Stimulated activated CD8-positive, alpha-beta memory T cell treated with anti-CD3 and anti-CD28 coated beads, Interleukin-7, amount 100 ng/mL, for 24 hours (primary cell): ENCODE data around the gene POLDIP2.

ENCODE experiments used
- DNase-seq: peaks from one replicate; pipeline ENCODE4 v3.0.0-alpha.2; 2020; ENCODE audit warnings: low read depth

Gene POLDIP2

DNA sequence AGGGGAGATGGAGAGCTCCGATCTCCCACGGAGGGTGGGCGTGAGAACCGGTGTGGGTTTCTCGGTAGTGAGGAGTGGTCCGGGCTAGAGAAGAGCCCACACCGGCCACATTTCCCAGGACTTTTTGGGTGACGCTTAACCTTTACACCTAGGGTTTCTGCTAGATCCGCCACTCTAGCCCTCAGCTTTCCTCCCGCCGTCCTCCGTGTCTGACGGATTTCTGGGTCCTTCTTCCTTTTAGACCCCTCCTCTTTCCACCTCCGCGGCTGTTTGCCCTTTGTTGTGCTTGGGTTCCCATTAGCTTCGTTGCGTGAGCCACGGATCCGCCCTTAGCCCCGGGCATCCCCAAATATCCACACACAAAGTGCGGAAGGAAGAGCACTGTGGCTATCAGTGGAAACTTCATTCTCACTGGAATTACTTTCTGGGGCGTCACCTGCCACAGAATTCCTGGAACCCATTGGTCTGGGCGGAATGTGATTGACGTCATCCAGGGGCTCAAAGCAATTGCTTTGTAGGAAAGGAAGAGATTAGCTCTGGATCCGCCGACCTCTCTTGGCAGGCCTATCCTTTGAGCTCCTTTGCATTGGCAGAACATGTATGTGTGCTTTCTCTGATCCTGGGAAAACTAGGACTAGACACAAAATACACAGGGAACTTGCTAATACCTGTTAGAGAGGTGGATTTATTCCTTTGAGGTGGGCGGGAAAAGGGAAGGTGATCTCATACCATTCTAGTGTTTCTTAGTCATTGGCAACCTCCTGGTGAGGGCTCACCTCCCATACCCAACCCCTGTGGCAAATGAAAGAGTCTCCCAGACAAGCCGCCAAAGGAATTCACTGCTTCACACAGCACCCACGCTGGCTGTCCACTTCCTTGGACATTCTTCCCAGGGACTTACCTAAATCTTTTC lies 21.1 kb downstream of the POLDIP2 start:
- no peak for DNase-seq

DNA sequence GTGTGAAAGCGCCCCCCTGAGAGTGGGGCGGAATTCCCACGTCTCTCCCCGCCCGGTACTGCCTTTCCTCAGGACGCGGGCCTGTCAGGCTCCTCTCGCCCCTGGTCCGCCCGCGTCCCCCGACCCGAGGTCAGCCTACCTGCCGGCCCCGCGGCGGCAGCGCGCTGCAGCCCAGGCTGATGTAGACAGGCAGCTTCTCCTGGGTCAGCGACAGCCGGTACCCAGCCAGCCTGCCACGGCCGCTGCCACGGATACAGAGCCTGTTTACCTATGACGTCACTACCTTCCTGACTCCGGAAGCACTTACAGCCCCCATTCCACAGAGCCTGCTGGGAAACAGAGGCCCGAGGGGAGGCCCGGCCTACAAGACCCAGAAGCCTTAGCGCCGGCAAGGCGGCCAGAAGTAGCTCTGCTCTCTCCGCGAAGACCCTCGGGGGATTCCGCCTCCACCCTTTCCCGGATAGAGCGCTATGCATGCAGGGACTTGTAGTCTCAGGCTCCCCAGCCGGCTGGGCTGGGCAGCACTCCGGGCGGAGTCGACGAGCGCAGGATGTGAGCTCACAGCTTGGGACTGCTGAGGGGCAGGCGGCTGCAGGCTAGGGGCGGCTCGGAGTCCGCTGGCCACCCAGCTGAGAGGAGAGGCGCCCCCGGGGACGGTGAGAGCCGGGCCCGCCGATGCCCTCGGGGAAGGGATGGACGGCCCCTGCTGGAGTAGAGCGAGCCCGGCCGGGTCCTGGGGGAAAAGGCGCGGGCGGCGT lies 21.9 kb downstream of the POLDIP2 start, which contains the start of the genes IFT20 and TNFAIP1:
Gene IFT20, minus strand, starts transcription at position 272 of the 758 bp plus-strand sequence. CDS start 3,487 bp downstream, outside the sequence.
Gene TNFAIP1, plus strand, starts transcription at position 561 of the 758 bp plus-strand sequence. CDS start 3,761 bp downstream, outside the sequence.
- DNase-seq: peak; percentile 90

DNA sequence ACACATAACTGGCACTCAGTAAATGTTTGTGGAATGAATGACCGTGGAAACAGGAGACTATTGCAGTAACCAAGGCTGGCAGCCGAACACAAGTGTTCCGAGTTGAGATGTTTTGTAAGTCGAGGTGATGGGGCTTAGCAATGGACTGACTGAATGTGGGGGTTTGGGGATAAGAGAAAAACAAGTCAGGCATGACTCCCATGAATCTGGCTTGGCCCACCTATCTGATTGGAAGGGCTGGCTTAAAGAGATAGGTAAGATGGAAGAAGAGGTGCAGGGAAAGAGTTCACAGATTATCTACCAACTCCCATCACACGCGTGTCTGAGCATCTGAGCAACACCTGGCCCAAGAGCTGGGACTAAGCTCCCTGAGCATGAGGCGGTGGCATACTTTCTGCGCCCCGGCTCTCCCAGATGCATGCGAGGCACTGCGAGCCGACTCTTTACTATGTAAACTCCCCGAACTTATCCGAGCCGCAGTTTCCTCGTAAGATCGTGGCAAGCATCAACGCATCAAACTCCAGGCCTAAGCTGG lies 22.6 kb downstream of the POLDIP2 start:
- DNase-seq: no peak

DNA sequence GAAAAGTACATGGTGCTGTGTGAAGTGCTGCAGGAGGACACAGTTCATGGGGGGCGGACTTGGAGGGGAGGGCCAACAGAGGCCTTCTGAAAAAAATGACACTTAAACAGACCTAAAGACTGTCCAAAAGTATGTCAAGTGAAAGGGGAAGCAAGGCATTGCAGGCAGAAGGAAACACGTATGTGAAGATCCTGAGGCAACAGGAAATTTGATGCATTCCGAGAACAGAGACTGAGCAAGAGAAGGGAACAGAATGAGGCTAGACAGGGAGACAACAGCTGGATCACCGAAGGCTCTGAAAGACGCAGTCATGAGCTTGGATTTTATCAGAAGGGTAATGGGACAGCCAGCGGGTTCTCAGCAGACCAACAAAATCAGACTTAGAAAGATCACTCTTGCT lies 23.2 kb downstream of the POLDIP2 start:
- DNase-seq: no peak

DNA sequence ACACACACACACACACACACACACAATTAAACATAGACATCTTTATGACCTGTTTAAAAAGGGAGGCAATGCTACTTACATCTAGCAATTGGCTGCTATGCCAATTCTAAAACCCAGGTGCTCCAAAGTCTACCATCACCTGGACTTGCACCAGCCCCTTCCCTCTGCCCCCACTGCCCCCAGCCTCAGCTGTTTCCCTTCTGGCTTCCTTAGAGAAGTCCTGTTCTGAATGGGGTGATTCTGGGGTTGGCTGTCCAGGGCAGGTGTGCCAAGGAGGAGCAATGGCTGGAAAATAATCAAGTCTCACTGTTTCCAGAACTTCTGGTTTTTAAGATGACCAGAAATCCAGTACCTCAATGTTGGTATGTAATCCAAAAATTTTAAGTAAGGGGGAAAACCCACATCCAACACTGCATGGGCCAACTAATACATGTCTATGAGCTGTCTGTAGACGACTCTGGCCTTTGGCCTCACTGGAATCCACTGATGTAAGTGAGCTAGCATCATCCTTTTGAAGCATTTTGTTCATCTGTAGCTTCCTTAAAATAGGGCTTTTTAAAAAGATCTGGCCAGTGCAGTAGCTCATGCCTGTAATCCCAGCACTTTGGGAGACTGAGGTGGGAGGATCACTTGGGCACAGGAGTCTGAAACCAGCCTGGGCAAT lies 24.1 kb downstream of the POLDIP2 start:
- no peak for DNase-seq

DNA sequence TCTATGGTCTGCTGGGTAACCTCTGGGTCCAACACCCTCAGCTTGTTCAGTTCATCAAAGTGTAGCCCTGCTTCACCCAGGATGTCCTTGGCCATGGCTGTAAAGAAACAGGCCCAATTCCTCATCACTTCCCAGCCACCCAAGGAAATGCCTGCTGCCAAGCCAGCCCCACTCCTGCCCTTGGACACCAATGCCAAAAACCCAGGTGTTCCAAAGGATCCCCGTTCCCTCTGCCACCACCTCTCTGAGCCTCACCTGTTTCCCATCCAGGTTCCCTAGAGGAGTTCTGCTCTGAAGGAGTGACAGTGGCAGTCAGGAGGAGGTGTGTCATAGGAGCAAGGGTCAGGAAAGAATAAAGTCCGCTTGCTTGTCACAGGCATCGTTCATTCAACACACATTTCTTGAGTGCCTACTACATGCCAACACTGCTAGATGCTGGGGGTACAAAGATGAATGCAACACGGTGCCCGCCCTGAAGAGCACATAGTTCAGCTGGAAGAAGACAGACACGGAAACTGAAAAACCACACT lies 25.4 kb downstream of the POLDIP2 start:
- no peak for DNase-seq

DNA sequence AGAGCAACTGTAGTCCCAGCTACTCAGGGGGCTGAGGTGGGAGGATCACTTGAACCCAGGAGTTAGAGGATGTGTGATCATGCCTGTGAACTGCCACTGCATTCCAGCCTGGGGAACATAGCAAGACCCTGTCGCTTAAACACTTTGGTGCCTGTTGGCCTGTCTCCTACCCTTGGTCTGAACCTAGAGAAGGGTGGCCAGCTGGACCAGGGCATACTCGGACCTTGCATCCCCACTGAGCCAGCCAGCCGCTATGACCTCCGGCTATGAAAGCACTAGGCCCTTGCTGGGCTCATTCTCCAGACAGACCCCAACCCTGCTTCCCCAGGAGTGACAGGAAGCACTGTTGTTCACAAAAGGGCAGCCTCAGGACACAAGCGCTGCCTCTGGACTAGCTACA lies 26.7 kb downstream of the POLDIP2 start:
- DNase-seq: no peak

DNA sequence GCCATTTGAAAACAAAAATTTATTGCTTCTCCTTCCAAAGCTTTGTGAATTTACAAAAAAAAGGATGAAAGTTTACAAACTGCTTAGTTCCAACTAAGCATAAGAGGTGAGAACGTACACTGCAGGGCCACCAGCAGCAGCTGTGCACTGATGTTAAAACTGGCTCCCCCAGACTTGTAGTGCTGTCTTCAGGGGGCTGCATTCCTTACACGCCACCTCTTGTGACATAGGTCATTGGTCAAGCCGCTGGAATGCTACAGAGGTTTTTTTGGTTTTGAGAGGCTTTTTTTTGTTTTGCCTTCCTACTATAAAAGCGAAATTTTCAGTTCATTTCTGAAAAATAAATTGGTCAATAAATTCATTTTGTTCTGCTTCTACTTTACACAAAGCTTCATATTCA lies 29.0 kb downstream of the POLDIP2 start:
- DNase-seq: no peak

DNA sequence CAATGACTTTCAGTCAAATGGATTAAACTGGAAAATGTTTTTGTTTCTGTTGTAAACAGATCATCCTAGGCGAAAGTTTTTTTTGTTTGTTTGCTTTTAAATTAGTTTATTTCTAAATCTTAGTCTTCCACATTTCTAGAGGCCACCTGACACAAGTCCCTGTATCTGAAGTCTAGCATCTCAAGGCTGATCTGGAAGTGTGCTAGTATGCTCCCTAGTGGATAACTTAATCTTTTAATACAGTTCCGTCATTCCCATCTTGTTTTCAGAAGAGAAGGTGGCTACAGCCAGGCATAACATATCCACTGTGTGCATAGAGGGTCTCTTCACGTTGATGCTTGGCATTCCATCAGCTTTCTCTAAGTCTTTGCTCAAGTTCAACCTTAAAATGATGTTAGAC lies 29.6 kb downstream of the POLDIP2 start:
- DNase-seq: no peak

DNA sequence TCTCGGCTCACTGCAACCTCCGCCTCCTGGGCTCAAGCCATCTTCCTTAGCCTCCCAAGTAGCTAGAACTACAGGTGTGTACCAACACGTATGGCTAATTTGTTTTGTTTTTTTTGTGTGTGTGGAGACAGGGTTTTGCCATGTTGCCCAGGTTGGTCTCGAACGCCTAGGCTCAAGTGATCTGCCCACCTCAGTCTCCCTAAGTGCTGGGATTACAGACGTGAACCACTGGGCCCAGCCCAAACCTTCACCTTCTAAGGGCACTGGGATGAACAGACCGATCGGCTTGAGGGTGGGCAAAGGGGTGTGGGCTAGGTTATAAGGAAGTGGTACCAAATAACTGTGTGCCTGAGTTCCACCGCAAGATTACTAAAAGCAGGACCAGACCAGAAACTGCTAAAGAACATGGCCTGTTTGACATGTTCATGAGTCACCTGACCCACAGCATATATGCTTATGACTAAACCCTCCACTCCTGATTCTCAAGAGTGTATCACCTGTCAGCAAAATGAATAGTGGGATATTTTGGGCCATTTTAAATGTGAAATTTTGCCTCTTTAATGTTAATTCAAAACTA lies 30.2 kb downstream of the POLDIP2 start:
- DNase-seq: no peak

DNA sequence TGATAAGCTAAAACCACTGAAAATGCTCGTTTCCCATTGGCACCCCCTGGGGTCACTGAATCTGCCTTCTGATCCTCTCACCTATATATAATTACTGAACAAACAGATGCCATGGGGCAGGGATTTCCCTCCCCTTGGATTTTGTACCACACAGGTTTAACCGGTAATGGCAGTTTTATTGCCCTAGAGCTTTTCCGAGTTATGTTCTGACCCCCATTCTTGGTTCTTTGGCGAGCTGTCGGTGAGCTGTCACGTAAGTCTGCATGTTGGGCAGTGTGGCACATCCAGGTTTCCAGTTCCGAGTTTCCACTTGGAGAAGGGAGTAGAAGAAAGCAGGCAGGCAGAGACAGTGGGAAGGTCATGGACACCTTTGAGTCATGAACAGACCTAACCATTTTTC lies 31.2 kb downstream of the POLDIP2 start:
- no peak for DNase-seq

DNA sequence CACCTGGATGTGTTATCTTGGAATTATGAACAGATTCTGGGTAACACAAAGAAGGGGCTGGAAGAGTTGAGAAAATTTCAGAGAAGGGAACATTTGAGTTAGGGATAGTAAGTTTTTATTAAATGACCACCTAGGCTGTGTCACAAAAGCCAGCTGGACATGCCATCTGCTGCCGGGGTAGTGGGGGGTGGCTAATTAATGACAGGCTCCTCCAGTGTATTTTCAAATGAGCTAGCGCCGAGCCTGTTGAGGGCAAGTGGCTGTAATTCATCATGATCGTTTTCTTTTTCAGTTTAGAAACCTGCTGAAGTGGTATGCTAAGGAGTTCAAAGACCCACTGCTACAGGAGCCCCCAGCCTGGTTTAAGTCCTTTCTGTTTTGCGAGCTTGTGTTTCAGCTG lies 32.1 kb downstream of the POLDIP2 start:
- no peak for DNase-seq

DNA sequence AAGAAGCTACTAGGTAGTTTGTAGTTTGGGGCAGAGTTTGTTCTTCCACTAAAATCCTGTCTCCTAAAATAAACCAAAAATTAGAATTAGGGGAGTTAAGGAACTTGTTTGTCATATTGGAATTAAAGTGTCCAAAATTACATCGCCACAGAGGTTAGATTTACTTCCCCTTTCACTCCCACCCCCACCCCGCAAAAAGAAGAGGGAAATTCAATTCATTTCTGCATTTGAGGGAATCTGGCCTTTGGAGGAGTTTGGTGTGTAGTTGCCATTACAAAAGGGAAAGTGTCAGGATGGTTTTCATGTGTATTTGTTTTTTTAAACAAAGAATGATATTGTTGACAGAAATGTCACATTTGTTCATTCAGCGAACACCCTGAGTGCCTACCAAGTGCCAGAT lies 32.5 kb downstream of the POLDIP2 start:
- DNase-seq: no peak

DNA sequence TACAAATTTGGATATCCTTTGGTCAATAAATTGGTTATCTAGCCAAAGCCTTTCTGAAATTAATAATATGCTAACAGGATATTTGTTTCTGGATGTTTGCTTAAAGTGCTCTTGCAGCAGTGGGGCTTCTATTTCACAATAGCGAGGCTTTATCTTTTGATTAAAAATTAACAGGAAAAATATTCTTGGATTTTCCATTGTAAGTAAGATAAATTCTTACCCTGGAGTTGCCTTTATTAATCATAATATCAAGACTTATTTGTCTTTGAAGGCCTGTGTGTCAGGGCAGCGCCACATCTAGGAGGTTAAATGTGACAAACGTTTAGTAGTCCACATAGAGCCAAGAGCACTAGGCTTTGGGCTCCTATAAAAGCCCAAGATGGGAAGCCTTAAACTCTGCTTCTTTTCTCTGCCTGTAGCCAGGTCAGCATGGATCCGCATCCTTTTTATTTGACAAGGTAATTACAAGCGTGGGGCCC lies 33.0 kb downstream of the POLDIP2 start:
- DNase-seq: no peak

DNA sequence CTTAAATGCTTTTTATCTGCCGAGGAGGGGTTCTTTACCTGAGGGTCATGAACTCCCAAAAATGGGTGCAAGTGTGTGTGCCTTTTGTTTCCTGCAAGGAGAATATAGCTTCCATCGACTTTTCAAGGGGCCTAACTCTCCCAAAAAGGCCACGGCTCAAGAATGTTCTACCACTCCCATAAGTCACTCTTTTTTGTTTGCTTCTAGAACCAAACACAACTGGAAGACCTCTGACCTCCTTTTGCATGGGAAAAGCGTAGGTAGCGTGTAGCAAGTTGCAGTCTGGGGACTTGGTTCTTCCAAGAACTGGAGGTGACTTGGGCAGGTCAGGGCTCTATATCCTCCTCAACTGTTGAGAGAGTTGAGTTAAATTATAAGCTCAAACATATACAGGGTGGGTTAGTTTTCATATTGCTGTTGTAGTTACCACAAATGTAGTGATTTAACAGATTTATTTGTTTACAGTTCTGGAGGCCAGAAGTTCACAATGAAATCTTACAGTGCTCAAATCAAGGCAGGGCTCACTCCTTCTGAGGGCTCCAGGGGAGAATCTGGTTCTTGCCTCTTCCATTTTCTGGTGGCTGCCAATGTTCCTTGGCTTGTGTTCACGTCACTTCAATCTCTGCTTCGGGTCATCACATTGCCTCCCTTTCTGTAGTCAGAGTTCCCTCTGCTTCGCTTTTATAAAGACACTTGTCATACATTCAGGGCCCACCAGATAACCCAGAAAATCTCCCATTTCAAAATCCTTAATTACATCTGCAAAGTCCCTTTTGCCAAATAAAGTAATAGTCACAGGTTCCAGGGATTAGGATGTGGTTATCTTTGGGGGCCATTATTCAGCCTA lies 36.9 kb downstream of the POLDIP2 start:
- DNase-seq: no peak

DNA sequence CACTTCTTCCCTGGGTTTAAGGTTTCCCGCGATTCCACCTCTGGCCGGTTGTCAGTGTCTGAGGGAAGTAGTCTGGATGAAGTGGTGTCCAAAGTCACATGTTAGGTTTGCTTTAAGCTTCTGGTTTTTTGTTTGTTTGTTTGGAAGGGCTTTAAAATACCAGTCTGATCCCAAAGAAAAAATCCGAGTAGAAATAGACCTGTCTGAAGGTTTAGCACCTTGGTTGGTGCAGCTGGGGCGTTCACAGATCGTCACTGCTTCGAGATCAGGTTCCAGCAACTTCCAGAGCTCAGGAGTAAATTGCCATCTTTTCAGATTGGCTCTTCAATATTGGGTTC lies 37.8 kb downstream of the POLDIP2 start:
- DNase-seq: no peak

DNA sequence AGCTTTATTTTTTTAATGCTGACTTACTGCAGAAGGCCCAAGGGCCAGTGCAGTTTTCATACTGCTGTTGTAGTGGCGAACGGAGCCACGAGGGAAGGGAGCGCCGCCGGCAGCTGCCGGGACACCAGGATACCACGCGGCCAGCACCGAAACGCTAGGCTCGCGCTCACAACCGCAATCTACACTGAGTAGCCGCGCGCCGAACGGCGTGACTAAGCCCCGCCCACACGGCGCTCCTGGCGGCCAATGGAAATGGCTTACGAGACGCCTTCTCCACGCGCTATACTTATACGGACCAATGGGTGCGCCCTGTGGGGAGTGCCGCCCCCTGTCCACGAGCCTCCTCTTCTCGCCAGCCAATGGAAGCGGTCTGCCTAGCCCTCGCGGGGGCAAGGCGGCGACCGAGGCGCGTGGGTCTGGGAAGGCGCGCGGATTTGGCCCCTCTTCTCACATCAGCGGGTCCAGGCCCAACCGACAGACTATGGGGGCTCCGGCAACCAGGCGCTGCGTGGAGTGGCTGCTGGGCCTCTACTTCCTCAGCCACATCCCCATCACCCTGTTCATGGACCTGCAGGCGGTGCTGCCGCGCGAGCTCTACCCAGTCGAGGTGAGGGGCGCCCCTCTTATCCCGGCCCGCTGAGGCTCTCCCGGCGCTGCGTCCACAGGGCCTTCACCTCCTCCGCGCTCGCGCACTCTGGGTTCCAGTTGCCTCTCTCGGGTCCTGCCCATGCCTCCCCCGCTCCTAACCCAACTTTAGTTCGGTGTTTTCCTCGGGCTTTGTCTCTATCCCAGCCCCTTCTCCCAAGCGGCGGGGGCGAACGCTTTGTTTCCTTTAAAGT lies 38.3 kb downstream of the POLDIP2 start, which contains the start of gene TMEM97:
Gene TMEM97, plus strand, starts transcription at position 442 of the 839 bp plus-strand sequence. Its CDS starts 40 bp downstream, at position 482.
- DNase-seq: peak; percentile 86

DNA sequence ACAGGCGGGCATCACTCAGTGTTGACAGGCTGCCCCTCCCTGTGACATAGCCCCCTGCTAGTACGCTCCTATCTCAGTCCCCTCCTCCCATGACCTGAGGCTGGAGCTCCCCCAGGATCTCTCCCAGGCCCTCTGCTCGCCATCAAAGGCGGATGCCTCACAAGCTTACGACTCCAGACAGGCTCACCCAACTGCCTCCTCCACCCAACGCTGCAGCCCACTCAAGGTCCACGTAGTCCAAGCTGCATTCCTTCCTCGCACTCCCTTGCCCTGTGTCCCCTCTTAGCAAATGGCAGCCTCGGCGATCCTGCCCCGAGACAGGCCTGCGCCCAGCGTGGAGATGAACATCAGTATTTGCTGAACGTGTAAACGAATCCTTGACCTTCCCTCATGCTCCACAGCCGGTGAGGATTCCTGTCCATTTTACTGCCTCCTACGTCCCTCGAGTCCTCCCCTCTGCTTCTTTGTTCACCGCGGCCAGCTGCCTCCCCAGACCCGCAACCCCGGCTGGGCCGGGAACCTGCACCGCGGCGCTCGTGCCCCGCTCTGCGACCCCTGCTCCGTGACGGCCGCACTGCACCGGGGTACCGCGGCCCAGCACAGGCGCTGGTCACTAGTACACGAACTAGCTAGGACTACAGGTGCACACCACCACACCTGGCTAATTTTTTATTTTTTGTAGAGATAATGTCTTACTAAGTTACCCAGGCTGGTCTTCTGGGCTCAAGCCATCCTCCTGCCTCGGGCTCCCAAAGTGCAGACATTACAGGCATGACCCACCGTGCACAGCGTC lies 39.2 kb downstream of the POLDIP2 start:
- DNase-seq: no peak
